ENCODE measurements around the gene CHMP4A.

CHMP4A gene

DNA sequence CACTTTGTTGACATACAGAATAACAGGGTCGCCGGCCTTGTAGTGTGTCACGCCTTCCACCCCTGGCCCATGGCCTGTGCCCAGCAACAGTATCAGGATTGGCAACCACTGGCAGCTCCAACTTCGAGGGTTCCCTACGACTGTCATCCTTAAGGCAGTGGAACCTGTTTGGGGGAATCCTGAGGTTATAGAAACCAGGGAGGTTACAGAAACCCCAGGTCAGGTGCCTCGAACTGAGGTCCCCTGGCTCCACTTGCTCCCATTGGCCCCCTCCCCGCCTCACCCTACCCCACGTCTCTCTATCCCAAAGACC, 18.5 kb downstream of the CHMP4A start:
- no peak for DNase-seq

DNA sequence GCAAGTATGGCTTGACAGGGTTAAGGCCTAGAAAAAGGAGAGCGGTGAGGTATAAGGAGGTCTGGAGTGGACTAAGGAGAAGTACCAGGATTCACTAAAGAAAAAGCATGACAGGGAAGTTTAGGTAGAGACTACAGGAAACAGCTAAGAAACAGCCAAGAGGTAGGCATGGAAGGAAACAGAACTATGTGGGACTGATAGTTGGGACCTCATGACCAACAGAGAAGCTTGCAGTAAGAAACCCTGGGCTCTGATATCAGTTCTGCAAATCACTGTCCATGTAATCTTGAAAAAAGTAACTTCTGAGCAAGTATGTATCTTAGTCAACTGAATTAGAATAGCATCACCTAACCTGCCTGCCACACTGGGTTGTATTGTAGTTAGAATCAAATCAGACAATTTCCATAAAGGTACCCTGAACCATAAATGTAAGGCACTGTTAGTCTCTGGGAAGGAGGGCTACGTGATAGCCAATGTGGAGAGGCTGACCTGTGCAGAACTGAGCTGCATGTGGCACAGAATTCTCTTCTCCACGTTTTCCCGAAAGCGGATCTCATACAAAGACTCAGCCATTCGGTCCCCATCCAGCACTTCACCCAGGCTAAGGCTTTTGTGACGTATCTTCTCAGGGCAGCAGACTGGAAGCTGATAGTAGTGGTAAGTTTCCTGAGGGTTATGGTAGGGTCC, 19.0 kb downstream of the CHMP4A start:
- no peak for DNase-seq

GRCh38 chr14:24192933-24193332, 20.4 kb downstream of the CHMP4A start:
- no peak for DNase-seq

GRCh38 chr14:24190416-24190815, 22.9 kb downstream of the CHMP4A start:
- no peak for DNase-seq

DNA sequence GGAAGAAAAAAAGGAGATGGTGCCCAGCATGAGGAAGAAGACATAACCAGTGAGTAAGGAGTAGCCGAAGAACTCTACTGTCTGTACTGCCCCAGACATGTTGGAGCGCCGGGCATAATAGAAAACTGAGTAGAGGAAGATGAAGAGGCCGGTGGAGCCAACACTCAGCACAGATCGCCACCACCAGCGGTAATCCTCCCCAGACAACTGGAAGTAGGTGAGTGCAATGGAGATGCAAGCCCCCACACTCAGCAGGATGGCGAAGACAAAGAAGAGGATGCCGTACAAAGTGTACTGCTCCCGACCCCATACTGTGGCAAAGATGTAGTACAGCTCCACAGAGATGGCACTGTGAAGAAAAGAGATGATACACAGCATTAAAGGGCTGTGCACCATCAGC, 23.8 kb downstream of the CHMP4A start:
- DNase-seq = no peak

DNA sequence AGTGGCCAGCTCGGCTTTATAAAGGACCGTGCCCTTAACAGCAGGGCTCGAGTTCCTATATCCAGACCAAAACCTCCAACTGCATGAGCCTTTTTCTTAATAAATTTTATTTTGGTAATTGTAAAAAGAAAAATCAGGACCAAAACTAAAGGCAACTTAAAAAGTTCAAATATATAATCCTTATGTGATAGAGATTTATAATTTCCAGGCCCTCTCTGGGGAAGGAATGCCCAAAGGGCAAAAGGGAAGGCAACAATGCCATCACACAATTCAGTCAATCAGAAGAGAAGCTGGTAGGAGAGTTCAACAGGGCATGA, 24.3 kb downstream of the CHMP4A start:
- DNase-seq = no peak

DNA sequence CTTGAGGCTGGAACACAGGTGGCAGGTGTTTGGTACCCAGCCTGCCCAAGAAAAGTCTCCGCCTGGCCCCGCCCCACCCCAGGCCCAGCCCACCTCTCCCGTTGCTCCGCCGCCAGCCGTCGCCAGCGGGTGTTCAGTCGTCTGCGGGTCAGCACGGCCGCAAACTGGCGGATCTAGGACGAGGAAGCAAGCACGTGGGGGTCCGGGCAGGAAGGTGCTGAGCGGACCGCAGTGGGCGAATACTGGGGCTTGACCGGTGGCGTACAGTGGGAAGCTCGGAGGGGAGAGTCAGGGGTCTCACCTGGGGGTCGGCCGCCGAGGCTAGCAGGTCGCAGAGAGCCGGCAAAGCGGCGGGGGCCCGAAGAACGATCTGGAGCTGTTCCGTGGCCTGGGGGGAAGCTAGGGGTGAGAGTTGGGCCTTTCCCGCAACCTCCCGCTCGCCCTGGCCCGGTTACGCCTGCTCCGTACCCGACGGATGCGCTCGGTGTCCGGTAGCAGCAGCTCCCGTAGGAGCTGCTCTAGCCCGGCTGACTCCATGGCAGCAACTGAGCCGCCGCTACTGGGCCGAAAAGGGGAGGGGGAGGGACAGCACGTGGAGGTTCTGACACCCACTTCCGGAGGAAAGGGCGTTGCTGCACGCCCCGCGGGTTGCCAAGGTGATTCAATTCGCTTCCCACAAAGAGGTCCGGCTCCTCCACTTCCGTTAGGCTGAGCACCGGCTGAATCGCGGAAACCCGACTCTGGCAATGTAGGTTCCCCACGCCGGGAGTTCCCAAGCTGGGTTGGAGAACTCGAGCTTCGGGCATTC, 24.8 kb downstream of the CHMP4A start, which contains the start of gene IPO4:
TSS of gene IPO4 (minus strand) at position 566 of the 808 bp plus-strand sequence. CDS start at position 537, 29 bp downstream.
- peak; percentile 99 for DNase-seq

GRCh38 chr14:24187539-24187915, 25.8 kb downstream of the CHMP4A start:
- DNase-seq = no peak

- no peak for DNase-seq
Observed at GRCh38 chr14:24186831-24187538, 26.3 kb downstream of the CHMP4A start.

- DNase-seq = no peak
Observed at GRCh38 chr14:24185741-24186140, 27.5 kb downstream of the CHMP4A start.

DNA sequence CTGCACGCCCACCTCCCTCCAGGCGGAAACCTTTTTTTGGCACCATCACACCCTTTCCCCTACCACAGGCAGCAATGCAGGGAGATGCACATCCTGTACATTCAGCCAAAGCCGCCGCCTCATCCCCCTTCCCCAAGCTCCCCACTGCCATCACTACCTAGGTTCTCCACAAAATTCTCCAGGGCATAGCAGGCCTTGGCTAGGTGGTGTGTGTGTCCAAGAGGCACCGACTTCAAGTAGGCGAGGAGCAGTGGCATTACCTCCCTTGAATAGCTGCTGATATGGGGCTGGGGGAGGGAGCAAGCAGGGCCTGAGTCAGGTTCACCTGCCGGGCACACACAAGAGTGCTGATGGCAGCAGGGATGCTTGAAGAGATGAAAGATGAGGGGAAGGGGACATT, 28.3 kb downstream of the CHMP4A start:
- DNase-seq = no peak

DNA sequence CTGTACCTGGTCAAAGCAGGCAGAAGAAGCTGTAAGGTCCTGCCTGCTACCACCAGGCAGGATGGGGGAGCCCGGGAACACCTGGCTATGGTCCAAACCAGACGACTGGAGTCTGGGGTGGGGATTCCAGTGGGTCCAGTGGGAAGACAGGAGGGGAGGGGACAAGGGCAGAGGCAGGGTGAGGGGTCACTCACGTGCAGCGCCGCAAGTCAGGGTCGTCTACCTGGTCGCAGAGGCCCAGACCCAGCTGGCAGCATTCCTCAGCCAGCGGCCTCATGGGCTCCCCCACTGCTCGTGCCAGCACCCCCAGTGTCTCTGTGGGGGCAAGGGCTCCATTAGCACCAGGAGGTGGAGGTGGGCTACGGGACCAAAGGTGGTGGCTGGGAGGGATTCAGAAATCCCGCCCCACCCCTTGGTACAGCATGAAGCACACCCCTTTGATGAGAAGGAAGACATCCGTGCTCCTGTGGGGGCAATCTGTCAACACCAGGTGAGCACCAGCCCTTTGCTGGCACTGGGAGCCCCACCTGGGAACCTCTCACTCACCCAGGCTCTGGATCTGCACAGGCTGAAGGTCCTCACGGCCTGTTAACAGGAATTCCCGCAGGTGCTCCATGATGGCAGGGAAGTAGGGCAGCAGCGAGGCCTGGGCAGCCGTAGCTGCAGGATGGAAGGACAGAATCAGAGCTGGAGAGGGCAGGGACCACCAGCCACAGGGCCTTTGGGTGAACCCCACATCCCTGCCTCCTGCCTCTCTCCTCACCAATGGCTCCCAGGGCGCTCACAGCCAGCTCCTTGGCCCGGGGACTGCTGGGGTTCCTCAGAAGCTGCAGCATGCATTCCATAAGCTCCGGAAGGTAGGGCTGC, 29.0 kb downstream of the CHMP4A start:
- no peak for DNase-seq

DNA sequence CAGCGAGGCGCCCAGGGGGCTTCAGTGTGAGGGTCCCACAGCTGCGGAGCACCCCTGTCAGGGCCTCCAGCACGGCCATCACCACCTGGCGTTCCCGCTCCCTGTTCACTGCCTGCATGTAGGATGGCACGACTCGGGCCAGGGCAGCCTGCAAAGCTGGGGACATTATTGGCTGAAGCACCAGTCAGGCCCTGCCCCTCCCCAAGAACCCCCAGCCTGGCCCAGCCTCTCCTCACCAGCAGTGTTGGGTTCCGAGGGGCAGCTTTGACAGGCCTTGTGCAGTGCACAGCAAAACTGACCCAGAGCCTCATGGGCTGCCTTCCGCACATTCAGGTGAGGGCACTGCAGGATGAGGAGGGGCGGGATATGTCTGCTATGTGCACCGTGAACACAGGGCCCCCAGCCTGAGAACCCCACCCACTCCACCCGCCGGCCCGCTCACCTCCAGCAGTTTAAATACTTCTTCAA, 30.2 kb downstream of the CHMP4A start:
- no peak for DNase-seq

- DNase-seq = no peak
Observed at GRCh38 chr14:24182110-24182882, 31.0 kb downstream of the CHMP4A start.

GRCh38 chr14:24181371-24182077, 31.8 kb downstream of the CHMP4A start:
- no peak for DNase-seq

GRCh38 chr14:24179961-24180796, 33.1 kb downstream of the CHMP4A start:
- DNase-seq = peak; percentile 58

GRCh38 chr14:24179294-24179960, 33.9 kb downstream of the CHMP4A start:
- DNase-seq = no peak

GRCh38 chr14:24178399-24179178, 34.7 kb downstream of the CHMP4A start:
- no peak for DNase-seq

GRCh38 chr14:24177891-24178290, 35.4 kb downstream of the CHMP4A start:
- no peak for DNase-seq

All from islet precursor cell (in vitro differentiated cells).